ENCODE measurements around the gene IFFO2. TPM values are rescaled to one million over a fixed set of nuclear protein-coding genes. Genes with fewer than 3 reads are reported as not detected.

Gene IFFO2
- total and polyA plus RNA-seq, 8 donors: 13.9 to 38.4 (median 24.3) TPM

DNA sequence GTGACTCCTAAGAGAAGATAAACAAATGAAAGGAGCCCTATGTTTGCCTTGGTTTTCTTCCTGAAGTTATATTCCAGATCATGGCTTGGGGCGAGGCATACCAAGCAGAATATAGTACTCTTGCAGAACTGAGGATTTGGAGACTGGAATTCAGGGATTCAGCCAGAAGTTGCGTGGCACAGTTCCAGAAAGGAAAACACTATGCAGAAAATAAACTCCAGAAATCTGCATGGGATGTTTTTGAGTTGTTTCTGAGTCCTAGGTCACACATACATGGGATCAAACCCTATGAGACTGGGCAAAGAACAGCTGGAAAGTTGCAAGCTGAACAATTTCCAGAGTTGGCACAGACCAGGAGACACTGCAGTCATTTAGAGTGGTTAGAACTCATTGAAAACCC, 42.9 kb upstream of the IFFO2 start:
- DNase-seq (no peak), ATAC-seq (peak; percentile 37 to 70 (median 50)), FAIRE-seq (no peak)
- intact Hi-C loops (cut with DNase I): no loop called here
- H3K36me3 ChIP-seq: no peaks in the 10 kb centered on the region
- TF ChIP-seq, protein P1, sequence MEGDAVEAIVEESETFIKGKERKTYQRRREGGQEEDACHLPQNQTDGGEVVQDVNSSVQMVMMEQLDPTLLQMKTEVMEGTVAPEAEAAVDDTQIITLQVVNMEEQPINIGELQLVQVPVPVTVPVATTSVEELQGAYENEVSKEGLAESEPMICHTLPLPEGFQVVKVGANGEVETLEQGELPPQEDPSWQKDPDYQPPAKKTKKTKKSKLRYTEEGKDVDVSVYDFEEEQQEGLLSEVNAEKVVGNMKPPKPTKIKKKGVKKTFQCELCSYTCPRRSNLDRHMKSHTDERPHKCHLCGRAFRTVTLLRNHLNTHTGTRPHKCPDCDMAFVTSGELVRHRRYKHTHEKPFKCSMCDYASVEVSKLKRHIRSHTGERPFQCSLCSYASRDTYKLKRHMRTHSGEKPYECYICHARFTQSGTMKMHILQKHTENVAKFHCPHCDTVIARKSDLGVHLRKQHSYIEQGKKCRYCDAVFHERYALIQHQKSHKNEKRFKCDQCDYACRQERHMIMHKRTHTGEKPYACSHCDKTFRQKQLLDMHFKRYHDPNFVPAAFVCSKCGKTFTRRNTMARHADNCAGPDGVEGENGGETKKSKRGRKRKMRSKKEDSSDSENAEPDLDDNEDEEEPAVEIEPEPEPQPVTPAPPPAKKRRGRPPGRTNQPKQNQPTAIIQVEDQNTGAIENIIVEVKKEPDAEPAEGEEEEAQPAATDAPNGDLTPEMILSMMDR (IDR thresholded peaks at IDR 0.05): no peak
- no peaks in the 10 kb centered on the region for H3K27me3 ChIP-seq
- H3K4me1 ChIP-seq: peaks cover 0 to 9% (median 4%) of the 10 kb centered on the region in 3 donors
- H3K4me3 ChIP-seq: no peak overlapping the region
- H3K27ac ChIP-seq: peak overlapping the region in 3 of 4 donors; percentile 23 to 44 (median 33)
- WGBS, 2 donors: 12 to 30% methylated on average over 2 of the region's 2 CpGs
- H3K9me3 ChIP-seq: no peaks in the 10 kb centered on the region

DNA sequence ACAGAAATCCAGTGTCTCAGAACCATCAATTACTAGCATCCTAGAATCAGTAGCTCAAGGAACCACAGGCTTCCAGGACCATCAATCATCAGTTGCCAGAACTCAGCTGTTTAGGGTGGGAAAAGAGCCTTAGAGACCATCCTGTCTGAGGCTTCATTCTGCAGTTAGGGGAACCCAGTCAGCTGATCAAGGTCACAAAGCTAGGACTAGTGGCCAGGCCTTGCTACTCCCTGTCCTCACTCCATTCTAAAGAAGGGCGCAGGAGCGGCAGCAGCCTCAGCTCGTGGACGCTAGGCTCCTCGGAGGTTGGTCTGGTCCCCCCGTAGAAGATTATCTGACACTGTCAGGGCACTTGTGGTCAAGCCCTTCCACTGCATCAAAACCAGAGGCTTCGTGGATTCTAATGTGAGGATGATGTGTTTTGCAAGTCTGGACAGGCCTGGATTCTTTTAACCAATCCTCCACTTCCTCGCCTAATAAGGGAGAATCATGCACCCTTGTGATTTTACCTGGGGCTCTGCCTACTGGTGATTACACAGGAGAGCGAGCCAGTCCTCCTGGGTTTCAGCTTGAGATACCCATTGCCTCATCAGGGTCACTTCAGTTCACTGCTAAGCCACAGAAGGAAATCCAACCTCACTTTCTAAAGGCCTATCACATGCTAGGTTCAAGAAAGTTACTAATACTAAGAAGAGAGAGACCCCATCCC, 41.7 kb upstream of the IFFO2 start:
- Histone ChIP-seq H3K27ac (peak overlapping the region in 2 of 4 donors; percentile 23 to 44), H3K9me3 (no peaks in the 10 kb centered on the region), H3K4me1 (peaks cover 0 to 9% (median 4%) of the 10 kb centered on the region in 3 donors), H3K27me3 (no peaks in the 10 kb centered on the region), H3K4me3 (no peak overlapping the region), H3K36me3 (no peaks in the 10 kb centered on the region)
- DNase-seq (peak in 1 of 6 donors; percentile 12), FAIRE-seq (no peak), ATAC-seq (peak in 3 of 4 donors; percentile 48 to 67 (median 65))
- TF ChIP-seq, protein P1 (IDR thresholded peaks at IDR 0.05): no peak
- 91 to 93% methylated on average over 9 of the region's 9 CpGs for WGBS, 2 donors
- intact Hi-C loops (cut with DNase I): no loop called here

DNA sequence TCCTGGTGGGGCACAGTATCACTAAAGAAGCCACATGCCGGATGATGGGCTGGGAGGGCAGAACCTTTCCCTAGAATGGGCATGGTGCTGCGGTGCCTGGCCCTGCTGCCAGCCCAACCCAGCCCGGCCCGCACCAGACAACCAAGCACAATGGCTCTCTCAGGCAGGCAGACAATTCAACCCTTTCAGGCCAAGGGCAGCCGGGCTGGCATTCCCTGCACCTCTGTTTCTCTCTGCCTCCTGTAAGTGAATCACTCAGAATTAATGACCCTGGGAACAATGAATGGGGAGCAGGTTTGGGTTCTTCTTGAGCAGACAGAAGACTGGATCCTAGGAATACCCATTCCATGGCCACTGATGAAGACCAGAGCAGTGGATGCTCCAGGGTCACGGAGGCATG, 41.0 kb upstream of the IFFO2 start:
- H3K4me1 ChIP-seq: peaks cover 0 to 9% (median 4%) of the 10 kb centered on the region in 3 donors
- H3K36me3 ChIP-seq: no peaks in the 10 kb centered on the region
- 76% methylated on average over 6 of the region's 6 CpGs for WGBS, 2 donors
- no peak for FAIRE-seq
- intact Hi-C loops (cut with DNase I): no loop called here
- no peak overlapping the region for H3K4me3 ChIP-seq
- H3K27me3 ChIP-seq: no peaks in the 10 kb centered on the region
- TF ChIP-seq, protein P1 (IDR thresholded peaks at IDR 0.05): no peak
- ATAC-seq: no peak
- no peaks in the 10 kb centered on the region for H3K9me3 ChIP-seq
- no peak overlapping the region for H3K27ac ChIP-seq
- DNase-seq: peak in 1 of 6 donors; percentile 4

DNA sequence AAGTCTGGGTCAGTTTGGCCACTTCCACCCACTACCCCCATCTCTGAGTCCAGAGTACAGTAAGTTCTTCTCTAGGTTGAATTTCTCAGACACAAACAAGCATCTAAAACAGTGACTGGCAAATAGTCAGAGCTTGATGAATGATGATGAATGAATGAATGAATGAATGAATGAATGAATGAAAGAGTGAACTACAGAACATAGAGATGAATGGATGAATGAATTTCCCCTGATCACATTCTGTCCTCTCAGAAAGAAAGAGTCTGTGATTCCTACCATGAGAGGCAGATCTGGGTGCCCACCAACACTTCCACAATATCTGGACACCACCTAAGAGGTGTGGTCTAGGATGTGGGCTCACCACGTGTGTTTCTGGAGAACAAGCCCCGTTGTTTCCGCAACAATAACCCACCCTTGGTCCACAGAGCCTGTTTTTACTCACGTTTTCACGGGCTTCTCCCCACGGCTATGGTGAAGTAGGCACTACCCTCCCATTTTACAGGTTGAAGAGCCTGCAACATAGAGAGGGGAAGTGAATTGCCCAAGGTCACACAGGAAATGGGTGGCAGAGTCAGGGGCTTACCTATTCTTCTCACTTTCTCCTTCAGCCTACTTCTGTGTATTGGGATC, 40.2 kb upstream of the IFFO2 start:
- TF ChIP-seq, protein P1 (IDR thresholded peaks at IDR 0.05): no peak
- 82 to 84% methylated on average over 6 of the region's 6 CpGs for WGBS, 2 donors
- Histone ChIP-seq H3K36me3 (no peaks in the 10 kb centered on the region), H3K27me3 (no peaks in the 10 kb centered on the region), H3K4me1 (peaks cover 0 to 9% (median 4%) of the 10 kb centered on the region in 3 donors), H3K27ac (no peak overlapping the region), H3K9me3 (no peaks in the 10 kb centered on the region), H3K4me3 (no peak overlapping the region)
- intact Hi-C loops (cut with DNase I): no loop called here
- peak in 2 of 6 donors; percentile 3 to 10 for DNase-seq
- FAIRE-seq: no peak
- no peak for ATAC-seq

DNA sequence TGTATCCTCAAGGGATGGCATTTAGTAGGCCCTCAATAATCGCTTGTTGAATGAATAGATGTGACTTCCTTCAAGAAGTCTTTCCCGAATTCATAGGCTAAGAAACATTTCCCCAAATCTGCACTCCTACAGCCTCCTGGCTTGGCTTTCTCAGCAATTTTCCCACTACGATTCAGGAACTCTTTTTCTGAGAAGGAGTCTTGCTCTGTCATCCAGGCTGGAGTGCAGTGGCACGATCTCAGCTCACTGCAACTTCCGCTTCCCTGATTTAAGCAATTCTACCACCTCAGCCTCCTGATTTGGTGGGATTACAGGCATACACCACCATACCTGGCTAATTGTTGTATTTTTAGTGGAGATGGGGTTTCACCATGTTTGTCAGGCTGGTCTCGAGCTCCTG, 37.9 kb upstream of the IFFO2 start:
- FAIRE-seq: no peak
- intact Hi-C loops (cut with DNase I): no loop called here
- 92 to 95% methylated on average over 6 of the region's 6 CpGs for WGBS, 2 donors

More for the DNA sequence above, 37.9 kb upstream of the IFFO2 start:
- DNase-seq (peak in 1 of 6 donors; percentile 2), ATAC-seq (no peak)
- H3K36me3 ChIP-seq: no peaks in the 10 kb centered on the region
- H3K27ac ChIP-seq: no peak overlapping the region
- no peaks in the 10 kb centered on the region for H3K9me3 ChIP-seq
- TF ChIP-seq, protein P1 (IDR thresholded peaks at IDR 0.05): no peak
- no peak overlapping the region for H3K4me3 ChIP-seq
- no peaks in the 10 kb centered on the region for H3K27me3 ChIP-seq
- peaks cover 4 to 13% (median 7%) of the 10 kb centered on the region in 3 donors for H3K4me1 ChIP-seq

All from pancreas (tissue), 10 donors.